IPS-18a (cell line): Measurements from ENCODE around the gene RFT1.
A peak's percentile ranks its signal among the peaks of the same experiment; 100 is the strongest.

Experiments used
- H3K27ac ChIP-seq: one replicate; pipeline ENCODE4 v1.5.1; 2013; ENCODE audit warnings: low read length
- H3K27me3 ChIP-seq: one replicate; pipeline ENCODE4 v1.6.1; 2013; ENCODE audit warnings: mild to moderate bottlenecking, low read length; ENCODE audit not compliant: control insufficient read depth, insufficient read depth
- H3K36me3 ChIP-seq: one replicate; pipeline ENCODE4 v1.6.1; 2013; ENCODE audit warnings: low read depth, low read length; ENCODE audit not compliant: control insufficient read depth
- H3K4me1 ChIP-seq: one replicate; pipeline ENCODE4 v1.6.1; 2013; ENCODE audit warnings: low read depth, low read length; ENCODE audit not compliant: control insufficient read depth
- H3K4me3 ChIP-seq: one replicate; pipeline ENCODE4 v1.5.1; 2013; ENCODE audit warnings: low read length
- H3K9ac ChIP-seq: one replicate; pipeline ENCODE4 v1.6.1; 2013; ENCODE audit warnings: mild to moderate bottlenecking, low read length, moderate library complexity
- H3K9me3 ChIP-seq: one replicate; pipeline ENCODE4 v1.6.1; 2013; ENCODE audit warnings: low read depth, low read length; ENCODE audit not compliant: control insufficient read depth

RFT1 gene

GRCh38 chr3:53129344-53129743 is 891 bp downstream of the RFT1 start:
- no peak overlapping the region for H3K27ac ChIP-seq
- peaks cover 6% of the 10 kb centered on the region for H3K4me1 ChIP-seq
- no peaks in the 10 kb centered on the region for H3K9me3 ChIP-seq

GRCh38 chr3:53126601-53127000 is 3.6 kb downstream of the RFT1 start:
- H3K4me1 ChIP-seq = peaks cover 6% of the 10 kb centered on the region
- no peak overlapping the region for H3K27ac ChIP-seq
- H3K27me3 ChIP-seq = no peaks in the 10 kb centered on the region
- no peak overlapping the region for H3K9ac ChIP-seq
- no peak overlapping the region for H3K4me3 ChIP-seq
- no peaks in the 10 kb centered on the region for H3K9me3 ChIP-seq
- peaks cover 29% of the 10 kb centered on the region for H3K36me3 ChIP-seq

More at GRCh38 chr3:53129344-53129743, 891 bp downstream of the RFT1 start:
- peak overlapping the region; percentile 94 for H3K9ac ChIP-seq
- peak overlapping the region; percentile 91 for H3K4me3 ChIP-seq
- no peaks in the 10 kb centered on the region for H3K27me3 ChIP-seq
- peaks cover 11% of the 10 kb centered on the region for H3K36me3 ChIP-seq

- H3K4me3 ChIP-seq = no peak overlapping the region
- H3K36me3 ChIP-seq = peaks cover 49% of the 10 kb centered on the region
- no peaks in the 10 kb centered on the region for H3K27me3 ChIP-seq
- H3K9ac ChIP-seq = no peak overlapping the region
- H3K27ac ChIP-seq = no peak overlapping the region
- no peaks in the 10 kb centered on the region for H3K9me3 ChIP-seq
- no peaks in the 10 kb centered on the region for H3K4me1 ChIP-seq
Measured at GRCh38 chr3:53123953-53124352, 6.3 kb downstream of the RFT1 start.

GRCh38 chr3:53123510-53123909 is 6.7 kb downstream of the RFT1 start:
- no peak overlapping the region for H3K27ac ChIP-seq
- peaks cover 51% of the 10 kb centered on the region for H3K36me3 ChIP-seq
- no peaks in the 10 kb centered on the region for H3K9me3 ChIP-seq
- H3K4me1 ChIP-seq = no peaks in the 10 kb centered on the region
- no peak overlapping the region for H3K4me3 ChIP-seq
- H3K27me3 ChIP-seq = no peaks in the 10 kb centered on the region
- H3K9ac ChIP-seq = no peak overlapping the region

- Histone ChIP-seq H3K36me3 (peaks cover 56% of the 10 kb centered on the region), H3K4me3 (no peak overlapping the region), H3K27ac (no peak overlapping the region), H3K9ac (no peak overlapping the region), H3K4me1 (no peaks in the 10 kb centered on the region), H3K9me3 (no peaks in the 10 kb centered on the region), H3K27me3 (no peaks in the 10 kb centered on the region)
Measured at GRCh38 chr3:53122933-53123305, 7.3 kb downstream of the RFT1 start.

GRCh38 chr3:53122255-53122932 is 7.8 kb downstream of the RFT1 start:
- H3K27ac ChIP-seq = no peak overlapping the region
- H3K27me3 ChIP-seq = no peaks in the 10 kb centered on the region
- H3K4me1 ChIP-seq = no peaks in the 10 kb centered on the region
- peaks cover 59% of the 10 kb centered on the region for H3K36me3 ChIP-seq
- no peak overlapping the region for H3K9ac ChIP-seq
- no peaks in the 10 kb centered on the region for H3K9me3 ChIP-seq
- no peak overlapping the region for H3K4me3 ChIP-seq

GRCh38 chr3:53120336-53120735 is 9.9 kb downstream of the RFT1 start:
- no peak overlapping the region for H3K27ac ChIP-seq
- H3K36me3 ChIP-seq = peaks cover 61% of the 10 kb centered on the region
- H3K4me1 ChIP-seq = no peaks in the 10 kb centered on the region
- H3K27me3 ChIP-seq = no peaks in the 10 kb centered on the region
- H3K9me3 ChIP-seq = no peaks in the 10 kb centered on the region
- no peak overlapping the region for H3K4me3 ChIP-seq
- H3K9ac ChIP-seq = no peak overlapping the region

- H3K4me1 ChIP-seq = no peaks in the 10 kb centered on the region
- H3K36me3 ChIP-seq = peaks cover 37% of the 10 kb centered on the region
- no peak overlapping the region for H3K27ac ChIP-seq
- H3K27me3 ChIP-seq = no peaks in the 10 kb centered on the region
- H3K4me3 ChIP-seq = no peak overlapping the region
- no peak overlapping the region for H3K9ac ChIP-seq
- no peaks in the 10 kb centered on the region for H3K9me3 ChIP-seq
Measured at GRCh38 chr3:53116956-53117355, 13.3 kb downstream of the RFT1 start.

- Histone ChIP-seq H3K9ac (no peak overlapping the region), H3K27ac (no peak overlapping the region), H3K4me3 (no peak overlapping the region), H3K27me3 (no peaks in the 10 kb centered on the region), H3K36me3 (peaks cover 19% of the 10 kb centered on the region), H3K9me3 (no peaks in the 10 kb centered on the region), H3K4me1 (no peaks in the 10 kb centered on the region)
Measured at GRCh38 chr3:53114412-53115074, 15.7 kb downstream of the RFT1 start.

- no peak overlapping the region for H3K9ac ChIP-seq
- no peak overlapping the region for H3K4me3 ChIP-seq
- no peaks in the 10 kb centered on the region for H3K9me3 ChIP-seq
- H3K36me3 ChIP-seq = peaks cover 15% of the 10 kb centered on the region
- no peaks in the 10 kb centered on the region for H3K4me1 ChIP-seq
- H3K27ac ChIP-seq = no peak overlapping the region
- H3K27me3 ChIP-seq = no peaks in the 10 kb centered on the region
Measured at GRCh38 chr3:53114011-53114400, 16.2 kb downstream of the RFT1 start.

- Histone ChIP-seq H3K36me3 (peaks cover 13% of the 10 kb centered on the region), H3K27me3 (no peaks in the 10 kb centered on the region), H3K9me3 (no peaks in the 10 kb centered on the region), H3K4me1 (no peaks in the 10 kb centered on the region), H3K4me3 (no peak overlapping the region), H3K27ac (no peak overlapping the region), H3K9ac (no peak overlapping the region)
Measured at GRCh38 chr3:53113293-53114010, 16.8 kb downstream of the RFT1 start.
